Middle frontal gyrus (tissue), 1 donor: Measurements from ENCODE around the gene MICAL3.

ENCODE experiments used
- DNase-seq: peaks from one replicate; pipeline ENCODE4 v3.0.0-alpha.2; 2015; ENCODE audit warnings: low spot score; ENCODE audit errors: extremely low spot score

MICAL3 gene

DNA sequence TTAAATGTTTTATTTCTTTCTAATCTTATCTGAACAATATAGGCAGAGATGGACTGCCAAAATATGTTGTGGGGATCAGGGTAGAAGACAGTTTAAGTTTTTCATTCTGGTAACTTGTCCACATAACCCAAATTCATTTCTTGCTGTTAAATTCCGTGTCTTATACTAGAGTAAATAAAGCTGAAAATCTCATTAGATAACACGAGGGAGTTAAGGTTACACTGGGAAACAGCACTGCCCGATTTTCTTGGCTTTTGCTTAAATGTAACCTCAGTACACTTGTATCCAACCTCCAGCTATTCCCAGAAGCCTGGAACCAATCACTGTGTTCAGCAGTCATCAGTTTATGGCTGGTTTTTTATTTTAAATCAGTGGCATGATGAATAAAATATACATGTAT, 48.2 kb downstream of the MICAL3 start:
- no peak for DNase-seq

- DNase-seq, result no peak
Observed at GRCh38 chr22:17974703-17975372, 49.5 kb downstream of the MICAL3 start.

DNA sequence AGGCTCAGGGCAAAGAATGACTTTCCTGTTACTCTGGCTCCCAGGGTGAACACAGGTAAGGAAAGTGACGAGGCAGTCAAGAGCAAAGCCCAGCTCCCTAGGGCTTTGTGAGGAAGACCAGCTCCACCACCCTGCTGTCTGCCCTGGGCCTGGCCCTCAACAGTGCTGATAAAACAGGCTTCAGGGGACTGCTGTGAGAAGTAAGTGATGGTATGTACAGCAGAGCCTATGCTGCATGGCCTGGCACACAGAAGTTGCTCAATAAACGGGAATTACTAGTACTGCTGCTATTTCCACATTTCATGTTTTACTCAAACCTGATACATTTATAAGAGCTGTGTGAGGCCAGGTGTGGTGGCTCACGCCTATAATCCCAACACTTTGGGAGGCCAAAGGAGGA, 50.3 kb downstream of the MICAL3 start:
- DNase-seq, result no peak

DNA sequence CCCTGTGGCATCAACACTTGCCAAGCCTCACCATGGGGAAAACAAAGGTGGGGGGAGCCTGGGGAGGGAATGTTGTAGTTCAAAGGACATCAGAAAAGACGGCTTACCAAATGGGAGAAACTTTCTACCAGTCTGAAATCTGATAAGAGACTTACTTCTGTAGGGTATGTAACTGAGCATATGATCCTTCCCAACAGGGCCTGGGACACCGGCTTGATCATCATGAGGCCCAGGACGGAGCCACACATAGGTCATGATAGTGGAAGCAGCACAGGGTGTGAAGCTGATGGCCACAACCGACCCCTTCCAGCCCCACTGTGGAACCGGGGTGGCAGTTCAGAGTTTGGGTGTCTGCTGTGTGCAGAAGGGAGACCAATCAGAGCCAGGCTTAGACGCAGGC, 51.1 kb downstream of the MICAL3 start:
- DNase-seq, result no peak

DNA sequence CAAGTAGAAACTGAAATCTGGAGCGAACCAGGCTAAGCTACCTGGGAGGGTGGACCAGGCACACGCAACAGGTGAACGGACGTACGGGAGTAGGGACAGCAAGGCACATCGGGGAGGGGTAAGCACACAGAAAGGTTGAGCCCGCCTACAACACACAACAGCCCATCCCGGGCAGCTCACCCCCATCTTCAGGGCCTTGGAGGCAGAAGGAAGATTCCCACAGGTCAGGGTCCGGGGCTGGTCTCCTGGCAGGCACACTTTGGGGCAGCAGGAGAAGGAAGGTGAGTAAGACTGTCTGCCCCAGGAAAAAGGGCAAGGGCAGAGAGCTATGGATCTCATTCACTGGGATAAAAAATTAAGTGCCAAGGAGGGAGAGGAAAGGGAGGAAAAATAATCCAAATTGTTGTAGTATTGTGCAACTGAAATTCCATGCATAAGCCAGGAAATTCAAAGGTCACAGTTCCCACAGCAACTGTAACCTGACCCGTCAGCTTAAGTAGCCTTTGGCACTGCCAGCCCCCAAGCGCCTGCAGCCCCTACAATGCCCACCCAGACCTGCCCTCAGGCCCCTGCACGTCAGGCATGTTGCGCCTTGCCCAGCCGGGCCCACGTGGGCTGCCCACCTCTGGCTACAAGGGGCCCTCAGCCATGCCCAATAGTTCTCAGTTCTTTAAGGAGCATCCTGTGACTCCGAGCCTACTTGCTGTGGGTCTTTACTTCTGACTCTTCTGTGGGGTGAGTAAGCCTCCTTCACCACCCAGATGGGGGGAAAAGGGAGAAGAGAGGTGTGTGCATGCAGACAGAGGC, 51.8 kb downstream of the MICAL3 start:
- DNase-seq, result no peak

DNA sequence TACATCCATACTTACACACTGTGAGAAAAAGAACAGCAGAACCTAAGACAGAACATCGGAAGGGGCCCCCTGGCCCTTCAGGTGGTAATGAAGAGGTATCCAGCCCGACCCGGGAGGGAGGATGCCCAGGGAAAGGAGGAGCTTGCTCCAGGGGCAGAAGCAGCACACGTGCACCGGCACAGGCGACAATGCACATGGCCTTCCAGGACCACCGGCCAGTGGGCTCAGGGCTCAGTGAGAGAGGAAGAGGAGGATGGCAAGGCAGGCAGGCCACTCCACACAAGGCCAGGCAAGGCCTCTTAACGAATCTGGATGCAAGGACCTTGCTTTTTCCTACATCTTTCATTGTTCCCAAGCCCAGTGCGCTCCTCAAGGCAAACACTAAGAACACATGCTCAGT, 52.6 kb downstream of the MICAL3 start:
- DNase-seq, result no peak

DNA sequence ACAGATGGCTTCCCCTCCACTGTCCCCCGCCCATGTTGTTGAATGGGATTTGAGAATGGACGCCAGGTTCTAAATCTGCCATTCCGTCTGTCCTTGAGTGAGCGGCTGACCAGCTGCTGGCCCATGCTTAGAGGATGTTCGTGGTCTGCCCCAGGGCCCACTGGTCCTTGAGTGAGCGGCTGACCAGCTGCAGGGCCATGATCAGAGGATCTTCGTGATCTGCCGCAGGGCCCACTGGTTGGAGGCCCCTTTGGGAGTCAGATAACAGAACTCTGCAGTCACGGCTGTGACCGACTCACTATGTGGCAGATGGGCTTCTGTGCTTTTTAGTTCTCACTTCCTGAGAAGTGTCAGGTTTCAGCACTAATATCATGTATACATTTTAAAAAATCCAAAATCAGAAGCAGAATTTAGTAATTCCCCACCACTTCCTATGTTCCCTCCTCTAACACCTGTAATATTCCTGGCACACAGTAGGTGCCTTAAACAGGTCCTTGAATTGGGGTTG, 54.1 kb downstream of the MICAL3 start:
- DNase-seq, result no peak

GRCh38 chr22:17969701-17970113, 54.7 kb downstream of the MICAL3 start:
- DNase-seq, result no peak

DNA sequence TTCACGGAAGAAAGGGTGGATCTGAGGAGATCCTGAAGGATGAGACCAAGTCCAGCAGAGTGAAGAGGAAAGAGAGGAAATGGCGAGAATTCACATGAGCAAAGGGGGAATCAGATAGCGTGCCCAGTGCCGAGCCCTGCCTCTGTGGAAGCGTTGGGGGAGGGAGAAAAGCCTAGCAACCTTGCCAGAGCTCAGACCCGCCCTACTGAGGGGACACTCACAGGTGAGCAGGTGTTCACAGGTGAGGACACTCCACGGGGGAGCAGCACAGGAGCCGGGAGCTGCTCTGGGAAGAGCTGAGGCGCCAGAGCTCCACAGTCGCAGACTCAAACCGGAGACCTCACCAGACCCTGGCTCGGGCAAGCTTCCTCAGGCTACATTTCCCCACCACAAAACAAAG, 56.2 kb downstream of the MICAL3 start:
- no peak for DNase-seq

DNA sequence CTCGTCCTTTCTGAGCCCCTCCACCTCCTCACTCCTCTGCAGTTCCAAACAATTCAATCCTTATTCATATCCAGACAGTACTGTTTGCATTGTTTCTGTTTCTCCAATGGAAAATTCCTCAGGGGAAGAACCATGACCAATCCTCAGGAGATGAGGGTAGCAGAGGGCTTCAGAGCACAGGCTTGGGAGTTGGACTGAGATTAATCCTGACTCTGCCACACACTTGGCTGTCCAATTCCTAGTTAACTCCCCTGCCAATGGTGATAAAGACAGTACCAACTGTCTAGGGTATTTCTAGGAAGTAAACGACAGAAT, 58.0 kb downstream of the MICAL3 start:
- DNase-seq, result no peak

GRCh38 chr22:17965538-17966402, 58.6 kb downstream of the MICAL3 start:
- DNase-seq, result no peak

DNA sequence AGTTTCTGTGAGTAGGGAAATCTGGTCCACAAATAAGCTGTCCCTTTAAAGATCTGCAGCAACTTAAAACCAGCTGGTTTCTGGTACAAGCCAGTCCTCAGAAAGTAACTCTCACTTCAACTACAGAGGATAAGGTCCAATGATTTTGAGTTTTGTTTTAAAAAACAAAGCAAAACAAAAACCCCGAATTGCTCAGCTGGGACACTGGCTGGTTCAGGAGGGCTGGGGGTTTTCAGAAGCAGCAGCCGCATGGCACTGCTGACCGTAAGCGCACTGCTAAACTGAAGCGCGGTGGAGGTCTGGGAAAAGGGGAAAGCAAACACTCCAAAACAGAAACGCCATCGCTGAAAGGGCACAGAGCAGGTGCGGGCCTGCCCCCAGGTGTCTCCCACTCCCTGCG, 59.7 kb downstream of the MICAL3 start:
- no peak for DNase-seq

DNA sequence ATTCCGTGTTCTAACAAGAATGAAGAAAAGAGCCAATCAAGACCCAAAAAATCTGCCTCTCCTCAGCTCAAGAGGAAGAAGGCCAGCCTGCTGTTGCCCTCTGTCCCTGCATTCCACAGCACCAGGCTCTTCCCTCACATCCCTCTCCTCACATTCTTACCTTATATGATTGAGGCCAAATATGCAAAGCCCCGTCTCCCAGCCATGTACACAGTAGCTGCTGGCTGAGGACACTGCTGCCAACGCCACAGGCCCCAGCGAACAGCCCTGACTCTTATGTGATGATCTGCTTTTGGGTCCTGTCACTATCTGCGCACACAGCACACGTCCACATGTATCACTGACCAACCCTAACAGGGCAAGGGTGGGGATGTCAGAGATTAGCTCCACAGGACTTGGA, 60.2 kb downstream of the MICAL3 start:
- no peak for DNase-seq

DNA sequence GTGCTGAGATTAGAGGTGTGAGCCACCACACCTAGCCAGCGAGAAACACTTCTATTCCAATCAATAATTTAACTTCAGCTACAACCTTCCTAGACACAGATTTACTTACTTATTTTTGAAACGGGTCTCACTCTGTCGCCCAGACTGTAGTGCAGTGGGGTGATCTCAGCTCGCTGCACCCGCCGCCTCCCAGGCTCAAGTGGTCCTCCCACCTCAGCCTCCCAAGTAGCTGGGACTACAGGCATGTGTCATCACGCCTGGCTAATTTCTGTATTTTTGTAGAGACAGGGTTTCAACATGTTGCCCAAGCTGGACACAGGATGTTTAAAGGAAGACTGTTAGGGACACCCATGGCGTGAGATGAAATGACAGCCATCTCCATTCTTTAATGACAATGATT, 61.3 kb downstream of the MICAL3 start:
- DNase-seq, result no peak

DNA sequence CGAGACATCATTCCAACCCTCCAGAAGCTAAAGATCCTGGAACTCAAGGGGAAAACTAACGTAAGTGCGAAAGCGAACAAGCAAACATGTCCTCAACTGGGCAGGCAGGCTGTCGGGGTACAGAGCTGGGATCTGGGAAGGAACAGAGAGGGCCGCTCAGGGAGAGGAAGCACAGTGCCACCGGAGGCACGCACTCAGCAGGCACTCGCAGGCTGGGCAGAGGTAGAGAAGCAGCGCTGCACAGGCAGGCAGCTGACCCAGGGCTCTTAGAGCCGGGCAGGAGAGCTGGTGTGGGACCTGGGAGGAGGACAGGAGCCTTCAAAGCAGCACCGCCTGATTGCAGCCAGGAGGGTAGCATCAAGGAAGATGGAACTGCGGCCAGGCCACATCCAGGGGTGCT, 62.2 kb downstream of the MICAL3 start:
- DNase-seq, result no peak

- DNase-seq, result no peak
Observed at GRCh38 chr22:17961446-17961729, 63.0 kb downstream of the MICAL3 start.

GRCh38 chr22:17960695-17961445, 63.5 kb downstream of the MICAL3 start:
- DNase-seq, result no peak

DNA sequence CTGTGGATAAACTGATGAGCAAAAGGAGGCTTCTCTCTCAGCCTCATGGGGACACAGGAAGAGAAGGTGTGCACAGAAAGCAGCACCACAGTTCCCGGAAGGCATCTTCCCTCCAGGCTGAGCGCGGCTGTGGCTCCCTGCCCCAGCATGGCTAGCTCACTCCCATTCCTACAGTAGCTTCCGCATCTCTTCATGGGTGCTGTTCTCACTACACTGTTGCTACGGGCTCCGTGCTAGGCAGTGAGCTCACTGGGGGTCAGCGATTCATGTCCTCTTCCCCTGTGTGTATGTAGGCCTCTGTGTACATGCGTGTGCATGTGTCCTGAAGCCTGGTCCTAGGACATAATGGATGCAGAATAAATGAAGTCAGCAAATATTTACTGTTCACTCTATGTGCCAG, 64.3 kb downstream of the MICAL3 start:
- no peak for DNase-seq

GRCh38 chr22:17958166-17958565, 66.2 kb downstream of the MICAL3 start:
- DNase-seq, result no peak

- no peak for DNase-seq
Observed at GRCh38 chr22:17957693-17958092, 66.7 kb downstream of the MICAL3 start.

GRCh38 chr22:17957204-17957603, 67.2 kb downstream of the MICAL3 start:
- DNase-seq, result no peak

DNA sequence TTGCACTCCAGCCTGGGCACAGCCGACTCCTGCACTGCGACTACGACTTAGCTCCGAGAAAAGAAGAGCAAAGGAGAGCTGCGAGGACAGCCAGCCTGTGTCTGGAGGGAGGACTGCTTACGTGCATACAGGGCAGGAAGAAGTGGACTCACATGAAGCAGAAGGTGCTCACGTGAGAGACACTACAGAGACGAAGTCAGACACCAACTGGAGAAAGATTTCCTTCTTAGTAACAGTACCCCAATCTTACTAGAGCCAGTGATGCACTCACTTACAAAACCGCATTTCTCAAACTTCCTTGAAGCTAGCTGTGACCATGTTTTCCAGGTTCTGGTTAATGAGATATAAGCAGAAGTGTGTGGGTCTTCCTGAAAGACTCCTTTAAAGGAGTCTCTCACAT, 67.7 kb downstream of the MICAL3 start:
- no peak for DNase-seq
